Caco-2 (cell line): Measurements from ENCODE around the gene CFAP69. TPM values are rescaled to one million over a fixed set of nuclear protein-coding genes. Genes with fewer than 3 reads are reported as not detected.

Source experiments
- BruUV-seq: library from RNA; stranded (reverse); fragments of 400-500 nt; replicated peaks from 2 replicates; lab custom pipeline; 2021; lab: Mats Ljungman, UMichigan
- CTCF ChIA-PET: fragments of 300-600 bp; sonication (Branson Sonifier 250); formaldehyde crosslinking; loops from one replicate; lab custom pipeline; 2022; ENCODE audit warnings: antibody characterized with exemption; lab: Charles Lee
- POLR2A ChIA-PET: fragments of 300-600 bp; sonication (Branson Sonifier 250); formaldehyde crosslinking; loops from one replicate; lab custom pipeline; 2022; ENCODE audit warnings: antibody characterized with exemption; lab: Charles Lee
- DNase-seq, 2 experiments: peaks; one replicate each; pipeline versions ENCODE4 v3.0.0 to v3.0.0-alpha.2; 2020 to 2022
- H3K27me3 ChIP-seq: replicated peaks from 2 replicates; pipeline ENCODE4 v1.6.0; 2011; ENCODE audit warnings: low read length; ENCODE audit not compliant: control insufficient read depth, insufficient read depth
- H3K36me3 ChIP-seq: 2 replicates; pipeline ENCODE4 v1.5.1; 2011; ENCODE audit warnings: low read length; ENCODE audit not compliant: control insufficient read depth, insufficient read depth
- H3K4me1 ChIP-seq: fragments of 250-450 bp; sonication (Bioruptor Pico); 2 replicates; pipeline ENCODE4 v1.5.1; 2020; ENCODE audit warnings: mild to moderate bottlenecking
- H3K4me3 ChIP-seq: 2 replicates; pipeline ENCODE4 v1.5.1; 2011; ENCODE audit warnings: low read depth, mild to moderate bottlenecking, control low read depth, low read length
- H3K9me3 ChIP-seq: fragments of 250-450 bp; sonication (Bioruptor Pico); 2 replicates; pipeline ENCODE4 v1.5.1; 2020; ENCODE audit warnings: mild to moderate bottlenecking, moderate library complexity
- H3K27ac Mint-ChIP-seq: one replicate; pipeline ENCODE4 v1.8.0; 2022; ENCODE audit warnings: mixed read lengths; ENCODE audit not compliant: unreplicated experiment
- H3K27me3 Mint-ChIP-seq: one replicate; pipeline ENCODE4 v1.8.0; 2022; ENCODE audit warnings: mixed read lengths; ENCODE audit not compliant: insufficient read depth, unreplicated experiment
- H3K36me3 Mint-ChIP-seq: one replicate; pipeline ENCODE4 v1.8.0; 2022; ENCODE audit warnings: mild to moderate bottlenecking, mixed read lengths; ENCODE audit not compliant: insufficient read depth, unreplicated experiment
- H3K4me1 Mint-ChIP-seq: one replicate; pipeline ENCODE4 v1.8.0; 2022; ENCODE audit warnings: low read depth, mixed read lengths; ENCODE audit not compliant: unreplicated experiment
- H3K4me3 Mint-ChIP-seq: one replicate; pipeline ENCODE4 v1.8.0; 2022; ENCODE audit warnings: mild to moderate bottlenecking, moderate library complexity, mixed read lengths; ENCODE audit not compliant: unreplicated experiment
- H3K9me3 Mint-ChIP-seq: one replicate; pipeline ENCODE4 v1.8.0; 2022; ENCODE audit warnings: mixed read lengths; ENCODE audit not compliant: unreplicated experiment
- CTCF ChIP-seq, 2 experiments: fragments of 200-600 bp in 1 of 2; IDR thresholded peaks; 1 replicate in 1 of 2; 2 replicates in 1 of 2; pipeline versions ENCODE4 v1.5.1 to v1.8.0; 2011 to 2022; ENCODE audit warnings: antibody characterized with exemption in 1 of 2, control low read depth in 1 of 2, inconsistent platforms in 1 of 2, low read depth in 1 of 2, low read length in 1 of 2, mild to moderate bottlenecking in 1 of 2, moderate library complexity in 1 of 2; ENCODE audit not compliant: insufficient read depth in 1 of 2, severe bottlenecking in 1 of 2, unreplicated experiment in 1 of 2
- intact Hi-C: fragments of 100-400 bp; cut with micrococcal nuclease; formaldehyde crosslinking; loops from one replicate; pipeline ENCODE4 v1.10.0; 2022; ENCODE audit not compliant: unreplicated experiment
- total RNA-seq: library from RNA; stranded (reverse); gene quantifications from 2 replicates; pipeline ENCODE4 v1.2.3, GENCODE V29; 2022

Gene CFAP69
- total RNA-seq, 1 experiment from 2014 or later, result 4.8 TPM

DNA sequence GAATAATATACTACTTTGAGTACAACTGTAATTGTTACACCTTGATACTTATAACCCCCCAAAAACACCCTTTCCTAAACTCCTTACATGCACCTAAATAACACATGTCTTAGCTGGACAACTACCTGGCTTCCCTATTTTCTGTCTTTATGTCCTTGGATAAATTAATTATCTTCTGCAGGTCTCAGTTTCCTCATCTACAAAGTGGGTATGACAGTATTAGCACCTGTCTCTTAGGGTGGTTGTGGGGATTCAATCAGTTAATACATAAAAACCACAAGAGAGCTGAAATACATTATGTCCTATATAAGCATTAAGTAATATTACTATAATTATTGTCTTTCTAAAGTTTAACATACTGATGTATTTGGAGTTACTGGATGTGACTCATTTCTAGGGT is 22.6 kb upstream of the CFAP69 start:
- H3K4me3 Mint-ChIP-seq, result no peak overlapping the region
- POLR2A ChIA-PET, result no interaction called here

GRCh38 chr7:90222811-90223725 is 21.9 kb upstream of the CFAP69 start:
- Histone ChIP-seq H3K4me3 (no peak overlapping the region), H3K4me1 (peaks cover 7% of the 10 kb centered on the region; the same call in 1 of the 2 replicates), H3K9me3 (0 out of 2 replicates have a peak, but pooled peaks cover 2% of the 10 kb centered on the region), H3K27me3 (no peaks in the 10 kb centered on the region), H3K36me3 (no peaks in the 10 kb centered on the region)
- no peak for DNase-seq
- H3K4me1 Mint-ChIP-seq, result no peaks in the 10 kb centered on the region
- intact Hi-C loops, result no loop called here
- no peak overlapping the region for H3K4me3 Mint-ChIP-seq
- no peak overlapping the region for H3K27ac Mint-ChIP-seq
- no peak for TF ChIP-seq CTCF (IDR thresholded peaks at IDR 0.05; ENCODE audit: insufficient read depth in 1 of 2, low read depth in 1 of 2, low read length in 1 of 2, severe bottlenecking in 1 of 2, unreplicated experiment in 1 of 2)
- ChIA-PET POLR2A (no interaction called here), CTCF (interaction anchor here (0.5 kb wide), 1 partner anchor 94 kb away, joined by 5 read pairs; no protein-coding TSS in a partner anchor)
- no TSS peak for BruUV-seq
- no peaks in the 10 kb centered on the region for H3K27me3 Mint-ChIP-seq
- H3K36me3 Mint-ChIP-seq, result no peaks in the 10 kb centered on the region
- no peaks in the 10 kb centered on the region for H3K9me3 Mint-ChIP-seq

More for the DNA sequence above, 22.6 kb upstream of the CFAP69 start:
- peaks cover 7% of the 10 kb centered on the region; the same call in 1 of the 2 replicates for H3K4me1 ChIP-seq
- H3K4me3 ChIP-seq, result no peak overlapping the region
- no peaks in the 10 kb centered on the region for H3K27me3 ChIP-seq
- no peaks in the 10 kb centered on the region for H3K36me3 ChIP-seq
- Mint-ChIP-seq H3K9me3 (no peaks in the 10 kb centered on the region), H3K27me3 (no peaks in the 10 kb centered on the region), H3K27ac (no peak overlapping the region), H3K4me1 (no peaks in the 10 kb centered on the region), H3K36me3 (no peaks in the 10 kb centered on the region)
- intact Hi-C loops, result no loop called here
- CTCF ChIA-PET, result no interaction called here
- 0 out of 2 replicates have a peak, but pooled peaks cover 2% of the 10 kb centered on the region for H3K9me3 ChIP-seq
- BruUV-seq, result no TSS peak
- TF ChIP-seq CTCF (IDR thresholded peaks at IDR 0.05; ENCODE audit: insufficient read depth in 1 of 2, low read depth in 1 of 2, low read length in 1 of 2, severe bottlenecking in 1 of 2, unreplicated experiment in 1 of 2), result no peak
- DNase-seq, result no peak

GRCh38 chr7:90224195-90224594 is 20.8 kb upstream of the CFAP69 start:
- POLR2A ChIA-PET, result no interaction called here
- CTCF ChIA-PET, result no interaction called here
- Histone ChIP-seq H3K36me3 (no peaks in the 10 kb centered on the region), H3K4me1 (peaks cover 7% of the 10 kb centered on the region; the same call in 1 of the 2 replicates), H3K9me3 (0 out of 2 replicates have a peak, but pooled peaks cover 2% of the 10 kb centered on the region), H3K4me3 (no peak overlapping the region), H3K27me3 (no peaks in the 10 kb centered on the region)
- H3K27me3 Mint-ChIP-seq, result no peaks in the 10 kb centered on the region
- BruUV-seq, result no TSS peak
- no peak overlapping the region for H3K4me3 Mint-ChIP-seq
- H3K4me1 Mint-ChIP-seq, result peaks cover under 1% of the 10 kb centered on the region
- intact Hi-C loops, result no loop called here
- no peak for TF ChIP-seq CTCF (IDR thresholded peaks at IDR 0.05; ENCODE audit: insufficient read depth in 1 of 2, low read depth in 1 of 2, low read length in 1 of 2, severe bottlenecking in 1 of 2, unreplicated experiment in 1 of 2)
- H3K36me3 Mint-ChIP-seq, result no peaks in the 10 kb centered on the region
- H3K9me3 Mint-ChIP-seq, result no peaks in the 10 kb centered on the region
- no peak for DNase-seq
- H3K27ac Mint-ChIP-seq, result no peak overlapping the region
